Airway epithelial cell (primary cell): ENCODE data around the gene VMP1. TPM values are rescaled to one million over a fixed set of nuclear protein-coding genes. Genes with fewer than 3 reads are reported as not detected.

Source experiments
- total RNA-seq: library from RNA; depleted of rRNA; stranded (reverse); fragments of >200 nt; gene quantifications from 2 replicates; pipeline ENCODE4 v1.2.3, GENCODE V29; 2015

VMP1 gene
- total RNA-seq: 73.9 and 81.8 TPM in 2 replicates

GRCh38 chr17:59707149-59707970, at the start of gene VMP1, which contains the start of gene PTRH2:
TSS of gene VMP1 (plus strand) at chr17:59707654. CDS start at chr17:59731447, 23,793 bp downstream.
TSS of gene PTRH2 (minus strand) at chr17:59707430. CDS start at chr17:59697978, 9,452 bp downstream.

Other genes starting within 250 kb of the VMP1 start
- gene DHX40, start 142.0 kb upstream of the VMP1 start, total RNA-seq: 22.9 and 25.5 TPM in 2 replicates
- 220 and 230 TPM in 2 replicates for gene CLTC, start 87.8 kb upstream of the VMP1 start, total RNA-seq
- gene PTRH2, start 224 bp upstream of the VMP1 start, total RNA-seq: 35.8 and 57.5 TPM in 2 replicates
- gene TUBD1, start 185.3 kb downstream of the VMP1 start, total RNA-seq: 9.8 and 10.2 TPM in 2 replicates
- 10.1 and 13.6 TPM in 2 replicates for gene RPS6KB1, start 185.5 kb downstream of the VMP1 start, total RNA-seq